IPS DF 4.7 (cell line): ENCODE measurements around the gene CST6.
"Not testable (repeated sequence)": the region's sequence is repeated elsewhere in the genome, so short reads cannot be mapped to it uniquely, and the experiment has no call there.

Experiments used
- DNase-seq: peaks from one replicate; pipeline ENCODE4 v3.0.0-alpha.2; 2013; ENCODE audit warnings: low spot score; ENCODE audit errors: extremely low read depth

Gene CST6

GRCh38 chr11:66014804-66015453 is 3.1 kb downstream of the CST6 start:
- no peak for DNase-seq

DNA sequence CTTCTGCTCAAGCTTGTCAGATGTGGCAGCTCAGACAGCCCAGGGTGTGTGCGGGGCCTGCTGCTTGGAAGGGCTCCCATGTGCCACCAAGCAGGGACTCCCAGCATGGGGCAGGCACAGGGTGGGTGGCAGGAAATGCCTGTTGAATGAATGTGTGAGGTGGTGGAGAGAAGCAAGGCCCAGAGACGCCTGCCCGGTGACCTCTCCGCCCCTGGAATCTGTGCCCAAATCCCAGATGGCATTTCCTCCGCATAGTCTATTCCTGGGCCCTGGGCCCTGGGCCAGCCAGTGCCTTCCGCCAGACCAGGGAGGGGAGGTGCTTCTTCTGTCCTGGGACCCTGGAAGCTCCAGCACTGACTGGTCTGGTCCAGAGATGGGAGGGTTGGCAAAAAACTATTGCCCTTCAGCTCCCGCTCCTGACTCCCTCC is 3.7 kb downstream of the CST6 start:
- DNase-seq, result no peak

DNA sequence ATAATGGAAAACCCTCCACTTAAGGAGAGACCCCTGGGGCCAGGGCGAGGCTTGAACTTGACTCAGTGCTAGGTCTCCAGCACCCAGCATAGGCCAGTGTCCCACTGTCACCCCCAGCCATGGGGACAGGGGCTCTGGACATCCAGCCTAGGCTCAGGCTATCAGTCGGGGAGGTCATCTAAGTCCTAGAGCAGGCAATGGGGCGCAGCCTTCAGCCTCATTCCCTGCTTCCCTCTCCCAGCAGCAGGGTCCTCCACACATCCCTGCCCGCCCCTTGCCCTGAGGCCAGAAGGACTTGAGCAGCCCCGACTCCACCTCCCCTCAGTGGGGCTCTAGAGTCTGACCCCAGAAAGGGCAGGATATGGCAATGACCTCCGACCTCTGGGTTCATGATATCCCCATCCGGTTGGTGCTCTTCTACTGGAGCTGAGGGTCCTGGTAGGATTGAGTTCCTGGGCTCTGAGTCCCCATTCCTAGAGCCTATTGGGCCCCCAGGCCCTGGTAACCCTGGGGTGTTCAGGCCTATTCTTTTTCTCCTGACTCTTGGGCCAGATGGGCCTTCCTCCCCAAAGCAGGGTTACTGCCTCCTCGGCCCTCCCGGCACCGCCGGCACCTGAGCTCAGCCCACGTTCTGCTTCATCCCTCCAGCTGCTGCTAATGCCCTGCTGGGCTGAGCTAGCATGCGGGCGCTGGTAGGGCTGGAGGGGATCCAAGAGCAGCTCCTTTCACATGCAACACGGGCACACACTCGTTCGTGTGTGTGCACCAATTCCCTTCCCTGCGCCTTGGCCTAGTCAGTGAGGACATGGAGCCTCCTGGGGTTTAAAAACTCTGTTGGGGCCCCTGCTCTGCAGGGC is 4.4 kb downstream of the CST6 start:
- DNase-seq, result no peak

DNA sequence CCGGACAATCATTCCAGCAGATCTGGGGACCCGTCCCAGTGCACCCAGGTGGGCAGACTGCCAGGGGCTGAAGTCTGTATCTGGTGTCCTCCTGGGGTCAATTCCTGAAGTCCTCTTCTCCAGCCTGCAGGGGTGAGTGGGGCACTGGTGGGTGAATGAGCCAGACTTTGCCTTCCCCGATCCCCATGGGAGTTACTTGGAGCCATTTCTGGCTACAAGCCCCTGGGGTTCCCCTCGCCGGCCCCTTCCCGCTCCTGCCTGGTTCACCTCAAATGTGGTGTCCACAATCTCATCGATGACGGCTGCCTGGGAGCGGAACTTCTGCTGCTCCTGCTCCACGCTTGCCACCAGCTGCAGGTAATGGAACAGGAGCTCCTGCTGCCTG is 5.0 kb downstream of the CST6 start:
- no peak for DNase-seq

DNA sequence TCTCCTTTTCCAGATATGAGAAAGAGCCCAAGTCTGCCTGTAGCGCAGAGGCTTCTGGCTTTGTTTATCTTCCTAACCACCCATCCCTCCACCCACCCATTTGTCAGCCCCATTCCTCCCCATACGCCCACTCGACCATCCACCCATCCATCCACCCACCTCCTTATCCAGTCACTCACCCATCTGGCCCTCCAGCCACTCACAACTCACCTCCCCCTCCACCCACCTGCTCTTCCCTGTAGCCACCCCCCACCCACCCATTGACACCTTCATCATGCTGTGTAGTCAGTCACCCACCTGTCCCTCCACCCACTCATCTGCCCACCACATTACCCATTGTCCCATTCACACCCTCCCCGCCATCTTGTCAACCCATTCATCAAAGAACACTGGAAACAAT is 5.5 kb downstream of the CST6 start:
- no peak for DNase-seq

DNA sequence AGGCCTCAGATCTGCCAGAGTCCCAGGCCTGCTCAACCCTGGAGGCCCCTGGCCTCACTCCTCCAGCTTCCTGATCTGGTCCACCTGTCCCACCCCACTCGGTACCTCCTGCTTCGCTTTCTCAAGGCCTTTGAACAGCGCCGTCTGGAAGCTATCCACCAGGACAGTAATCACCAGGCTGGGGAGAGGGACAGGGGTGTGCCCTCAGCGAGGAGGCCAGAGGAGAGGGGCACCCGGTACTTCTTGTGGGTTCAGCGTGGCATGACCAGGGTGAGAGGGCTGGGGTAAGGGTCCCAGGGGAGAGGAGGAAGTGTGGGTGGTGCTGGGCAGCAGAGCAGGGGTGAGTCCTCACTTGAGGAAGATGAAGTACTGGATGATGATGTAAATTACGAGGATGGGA is 8.4 kb downstream of the CST6 start:
- no peak for DNase-seq

- no peak for DNase-seq
Observed at GRCh38 chr11:66020618-66021357, 9.0 kb downstream of the CST6 start.

GRCh38 chr11:66022401-66023185 is 10.8 kb downstream of the CST6 start:
- peak; percentile 49 for DNase-seq

DNA sequence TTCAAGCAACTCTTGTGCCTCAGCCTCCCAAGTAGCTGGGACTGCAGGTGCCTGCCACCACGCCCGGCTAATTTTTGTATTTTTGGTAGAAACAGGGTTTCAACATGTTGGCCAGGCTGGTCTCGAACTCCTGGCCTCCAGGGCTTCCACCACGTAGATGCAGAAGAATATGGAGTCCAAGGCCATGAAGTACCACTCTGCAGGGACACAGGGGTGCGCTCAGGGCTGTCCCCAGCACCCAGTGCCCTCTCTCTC is 11.3 kb downstream of the CST6 start:
- DNase-seq, result not testable (repeated sequence)

- no peak for DNase-seq
Observed at GRCh38 chr11:66026017-66026529, 14.3 kb downstream of the CST6 start, which contains the start of gene CATSPER1. Gene CATSPER1, minus strand, starts transcription at chr11:66026479. Its CDS starts 100 bp downstream, at chr11:66026379.

- DNase-seq, result no peak
Observed at GRCh38 chr11:66032957-66033735, 21.3 kb downstream of the CST6 start.

DNA sequence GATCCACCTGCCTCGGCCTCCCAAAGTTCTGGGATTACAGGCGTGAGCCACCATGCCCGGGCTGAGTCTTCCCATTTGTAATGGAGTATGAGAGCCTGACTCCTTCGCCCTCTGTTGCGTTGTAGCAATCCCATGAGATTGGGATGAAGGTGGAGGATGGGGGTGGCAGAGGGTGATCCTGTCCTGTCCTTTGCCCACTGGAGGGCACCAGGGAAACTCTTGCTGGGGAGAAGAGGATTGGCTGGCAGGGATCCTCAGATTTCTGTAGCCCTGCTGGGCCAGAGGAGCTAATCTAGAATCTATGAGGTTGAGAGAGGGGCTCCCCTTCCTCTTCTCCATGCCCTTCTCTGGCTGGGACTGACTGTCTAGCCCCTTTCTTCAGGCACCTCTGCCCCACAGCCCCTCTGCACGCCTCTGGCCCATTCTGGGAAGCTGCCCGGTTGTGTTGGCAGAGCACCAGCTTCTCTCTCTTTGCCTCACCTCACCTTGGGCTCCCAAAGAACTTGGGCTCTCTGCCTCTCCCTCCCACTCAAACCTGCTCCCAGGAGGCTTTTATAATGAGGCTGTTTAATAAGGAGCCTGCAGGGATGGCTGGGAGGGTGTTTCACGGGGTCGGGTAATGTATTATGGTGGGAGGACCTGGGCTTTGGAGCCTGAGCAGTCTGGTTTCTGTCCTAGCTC is 24.0 kb downstream of the CST6 start:
- no peak for DNase-seq

DNA sequence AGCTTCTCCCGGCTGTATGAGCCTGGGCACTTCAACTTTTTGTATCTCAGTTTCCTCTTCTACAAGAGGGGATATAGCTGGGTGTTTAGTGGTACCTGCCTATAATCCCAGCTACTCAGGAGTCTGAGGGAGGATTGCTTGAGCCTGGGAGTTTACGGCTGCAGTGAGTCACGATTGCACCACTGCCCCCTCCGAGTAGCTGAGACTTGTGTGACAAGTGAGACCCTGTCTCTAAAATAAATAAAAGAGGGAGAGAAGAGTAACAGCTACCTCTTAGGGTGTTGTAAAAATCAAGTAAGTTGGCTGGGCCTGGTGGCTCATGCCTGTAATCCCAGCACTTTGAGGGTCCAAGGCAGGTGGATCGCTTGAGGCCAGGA is 24.5 kb downstream of the CST6 start:
- DNase-seq, result no peak

DNA sequence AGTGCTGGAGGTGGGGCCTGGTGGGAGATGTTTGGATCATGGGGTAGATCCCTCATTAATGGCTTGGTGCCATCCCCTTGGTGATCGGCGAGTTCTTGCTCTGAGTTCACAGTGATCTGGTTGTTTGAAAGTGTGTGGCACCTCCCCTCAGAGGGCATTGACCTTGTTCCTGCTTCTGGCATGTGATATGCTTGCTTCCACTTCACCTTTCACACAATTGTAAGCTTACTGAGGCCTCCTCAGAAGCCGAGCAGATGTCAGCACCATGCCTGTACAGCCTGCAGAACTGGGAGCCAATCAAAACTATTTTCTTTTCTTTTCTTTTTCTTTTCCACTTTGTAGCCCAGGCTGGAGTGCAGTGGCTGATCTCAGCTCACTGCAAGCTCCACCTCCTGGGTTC is 25.5 kb downstream of the CST6 start:
- DNase-seq, result no peak

GRCh38 chr11:66039765-66040164 is 28.0 kb downstream of the CST6 start:
- no peak for DNase-seq

- DNase-seq, result no peak
Observed at GRCh38 chr11:66042227-66042995, 30.6 kb downstream of the CST6 start.

- no peak for DNase-seq
Observed at GRCh38 chr11:66042996-66043906, 31.4 kb downstream of the CST6 start.

DNA sequence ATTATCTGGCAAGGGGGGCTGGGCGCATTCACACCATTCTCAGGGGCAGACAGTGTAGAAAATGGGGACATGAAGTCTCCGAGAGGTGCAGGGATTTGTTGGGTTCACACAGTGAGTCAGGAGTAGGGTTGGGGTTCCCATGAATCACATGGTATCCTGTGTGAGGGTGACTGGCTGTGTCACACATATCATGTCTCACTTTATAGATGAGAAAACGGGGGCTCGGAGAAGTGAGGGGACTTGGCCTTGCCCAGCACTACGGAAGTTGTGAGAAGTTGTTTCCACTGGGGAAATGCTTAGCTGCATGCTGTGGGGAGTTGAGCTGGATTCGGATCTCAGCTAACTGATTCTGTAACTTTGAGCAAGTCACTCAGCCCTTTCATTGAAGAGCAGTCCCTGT is 32.9 kb downstream of the CST6 start:
- DNase-seq, result no peak
